Measurements from ENCODE around the gene BRPF3. TPM values are rescaled to one million over a fixed set of nuclear protein-coding genes. Genes with fewer than 3 reads are reported as not detected.

BRPF3 gene
- total RNA-seq, 1 experiment from 2014 or later: 43.4 TPM

DNA sequence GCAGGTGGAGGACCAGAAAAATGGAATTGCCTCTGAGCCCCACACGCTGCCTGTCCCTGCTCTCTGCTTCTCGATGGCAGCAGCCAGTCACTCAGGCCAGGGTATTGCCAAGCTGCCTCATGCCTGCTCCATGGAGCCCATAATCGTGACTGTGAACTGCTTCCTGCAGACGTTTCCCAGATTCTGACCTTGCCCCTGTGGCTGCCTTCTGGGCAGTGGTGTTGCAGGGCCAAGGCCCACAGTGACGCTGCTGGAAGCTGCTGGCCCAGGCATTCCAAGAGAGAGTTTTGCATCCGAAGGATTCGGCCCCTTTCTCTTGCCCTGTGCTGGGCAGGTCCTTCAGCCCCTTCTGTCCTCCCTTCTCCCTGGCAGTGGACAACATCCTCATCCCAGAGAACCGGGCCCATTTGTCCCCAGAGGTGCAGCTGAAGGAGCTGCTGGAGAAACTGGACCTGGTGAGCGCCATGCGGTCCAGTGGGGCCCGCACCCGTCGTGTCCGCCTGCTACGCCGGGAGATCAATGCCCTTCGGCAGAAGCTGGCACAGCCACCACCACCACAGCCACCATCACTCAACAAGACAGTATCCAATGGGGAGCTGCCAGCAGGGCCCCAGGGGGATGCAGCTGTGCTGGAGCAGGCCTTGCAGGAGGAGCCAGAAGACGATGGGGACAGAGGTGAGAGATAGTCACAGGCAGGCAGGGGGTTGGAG is 14.5 kb downstream of the BRPF3 start:
- Histone ChIP-seq H3K27ac (ENCODE audit: insufficient read length, low read depth, low read length) (no peak overlapping the region), H3K9me3 (ENCODE audit: control insufficient read depth, low read depth, low read length) (no peaks in the 10 kb centered on the region), H3K23me2 (ENCODE audit: insufficient read length, low read depth, low read length, poor library complexity, severe bottlenecking) (no peaks in the 10 kb centered on the region), H3K4me2 (ENCODE audit: insufficient read depth, insufficient read length, low read length) (no peak overlapping the region), H2BK12ac (ENCODE audit: insufficient read length, low read depth, low read length) (no peak overlapping the region), H3K79me1 (ENCODE audit: insufficient read depth, low read depth, low read length, poor library complexity, severe bottlenecking) (no peaks in the 10 kb centered on the region), H2BK15ac (ENCODE audit: low read depth, low read length) (no peak overlapping the region), H4K8ac (replicated peaks; ENCODE audit: insufficient read length, low read depth, low read length) (no peak overlapping the region), H2BK5ac (ENCODE audit: insufficient read length, low read length) (no peak overlapping the region), H3K4me1 (ENCODE audit: insufficient read depth, low read length) (no peaks in the 10 kb centered on the region), H3K27me3 (ENCODE audit: insufficient read depth, low read length) (no peaks in the 10 kb centered on the region), H2BK120ac (ENCODE audit: low read depth, low read length, poor library complexity, severe bottlenecking) (no peak overlapping the region), H4K91ac (ENCODE audit: insufficient read length, low read depth, low read length) (no peak overlapping the region), H4K20me1 (ENCODE audit: control insufficient read depth, insufficient read depth, insufficient read length) (no peaks in the 10 kb centered on the region), H3K79me2 (ENCODE audit: insufficient read depth, low read length) (no peaks in the 10 kb centered on the region), H2AFZ (ENCODE audit: low read length) (no peak overlapping the region), H2BK20ac (ENCODE audit: low read depth, low read length, poor library complexity, severe bottlenecking) (no peak overlapping the region), H3K4ac (ENCODE audit: low read depth, low read length) (no peak overlapping the region), H4K5ac (ENCODE audit: insufficient read length, low read depth, low read length) (no peak overlapping the region), H3K18ac (ENCODE audit: insufficient read length, low read depth, low read length) (no peak overlapping the region), H3K56ac (ENCODE audit: insufficient read length, low read depth, low read length) (no peak overlapping the region), H3K23ac (ENCODE audit: insufficient read length, low read depth, low read length) (no peak overlapping the region), H3K9ac (ENCODE audit: extremely low read depth, insufficient read length, low read length) (no peak overlapping the region), H3T11ph (ENCODE audit: low read length) (no peak overlapping the region), H2AK5ac (ENCODE audit: insufficient read length, low read length) (no peak overlapping the region), H3K14ac (ENCODE audit: insufficient read depth, low read length) (no peak overlapping the region; the same call in 1 of the 2 replicates)
- Mint-ChIP-seq H3K27ac (no peak overlapping the region; a peak in 1 of 7 replicates), H3K27me3 (ENCODE audit: low read depth) (no peaks in the 10 kb centered on the region; the same call in 1 of the 2 replicates), H3K9me3 (no peaks in the 10 kb centered on the region), H3K4me1 (no peaks in the 10 kb centered on the region), H3K36me3 (ENCODE audit: insufficient read depth in 1 of 3, low read depth in 3 of 3) (peaks cover 46 to 96% (median 90%) of the 10 kb centered on the region in 3 experiments), H3K4me3 (no peak overlapping the region; a peak in 1 of 5 replicates)
- TF ChIP-seq, protein P1, sequence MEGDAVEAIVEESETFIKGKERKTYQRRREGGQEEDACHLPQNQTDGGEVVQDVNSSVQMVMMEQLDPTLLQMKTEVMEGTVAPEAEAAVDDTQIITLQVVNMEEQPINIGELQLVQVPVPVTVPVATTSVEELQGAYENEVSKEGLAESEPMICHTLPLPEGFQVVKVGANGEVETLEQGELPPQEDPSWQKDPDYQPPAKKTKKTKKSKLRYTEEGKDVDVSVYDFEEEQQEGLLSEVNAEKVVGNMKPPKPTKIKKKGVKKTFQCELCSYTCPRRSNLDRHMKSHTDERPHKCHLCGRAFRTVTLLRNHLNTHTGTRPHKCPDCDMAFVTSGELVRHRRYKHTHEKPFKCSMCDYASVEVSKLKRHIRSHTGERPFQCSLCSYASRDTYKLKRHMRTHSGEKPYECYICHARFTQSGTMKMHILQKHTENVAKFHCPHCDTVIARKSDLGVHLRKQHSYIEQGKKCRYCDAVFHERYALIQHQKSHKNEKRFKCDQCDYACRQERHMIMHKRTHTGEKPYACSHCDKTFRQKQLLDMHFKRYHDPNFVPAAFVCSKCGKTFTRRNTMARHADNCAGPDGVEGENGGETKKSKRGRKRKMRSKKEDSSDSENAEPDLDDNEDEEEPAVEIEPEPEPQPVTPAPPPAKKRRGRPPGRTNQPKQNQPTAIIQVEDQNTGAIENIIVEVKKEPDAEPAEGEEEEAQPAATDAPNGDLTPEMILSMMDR (conservative IDR thresholded peaks at IDR 0.05): no peak
- DNase-seq: no peak
- WGBS (ENCODE audit: extremely low coverage, insufficient read length, low lambda C conversion rate): no CpG with 5 or more reads among the region's 18 CpGs

All from H9 (cell line).